Bronchial epithelial cell (primary cell): ENCODE data around the gene TMEM82. TPM values are rescaled to one million over a fixed set of nuclear protein-coding genes. Genes with fewer than 3 reads are reported as not detected.

Source experiments
- DNase-seq: peaks from one replicate; pipeline ENCODE4 v3.0.0-alpha.2; 2010; ENCODE audit warnings: low read depth
- FAIRE-seq: peaks from 2 replicates; lab custom pipeline; 2011; peaks lifted over from hg19 to GRCh38; lab: Jason Lieb, UNC
- H3K27me3 ChIP-seq: 2 replicates; pipeline ENCODE4 v1.5.1; 2011; ENCODE audit warnings: low read length; ENCODE audit not compliant: control insufficient read depth, insufficient read depth
- H3K36me3 ChIP-seq: 2 replicates; pipeline ENCODE4 v1.5.1; 2011; ENCODE audit warnings: low read length; ENCODE audit not compliant: control insufficient read depth, insufficient read depth
- H3K4me3 ChIP-seq: 2 replicates; pipeline ENCODE4 v1.5.1; 2011; ENCODE audit warnings: mild to moderate bottlenecking, low read depth, low read length, control low read depth
- CTCF ChIP-seq: IDR thresholded peaks from 2 replicates; pipeline ENCODE4 v1.5.1; 2011; ENCODE audit warnings: mild to moderate bottlenecking, moderate library complexity, low read length, control low read depth, inconsistent platforms; ENCODE audit not compliant: insufficient read depth, severe bottlenecking
- total RNA-seq: library from RNA; depleted of rRNA; stranded (reverse); fragments of >200 nt; gene quantifications from 2 replicates; pipeline ENCODE4 v1.2.1, GENCODE V29; 2014

The TMEM82 gene
- total RNA-seq, 1 donor from 2014 or later: not detected

GRCh38 chr1:15722411-15722810 is 19.9 kb upstream of the TMEM82 start:
- Histone ChIP-seq H3K4me3 (no peak overlapping the region), H3K27me3 (no peaks in the 10 kb centered on the region), H3K36me3 (peaks cover 42% of the 10 kb centered on the region)
- DNase-seq: no peak
- FAIRE-seq: no peak
- no peak for TF ChIP-seq CTCF

- no peak for TF ChIP-seq CTCF
- Histone ChIP-seq H3K4me3 (no peak overlapping the region), H3K36me3 (peaks cover 41% of the 10 kb centered on the region), H3K27me3 (no peaks in the 10 kb centered on the region)
- DNase-seq: no peak
- FAIRE-seq: no peak
Observed at GRCh38 chr1:15722836-15723532, 19.3 kb upstream of the TMEM82 start.

GRCh38 chr1:15723631-15724246 is 18.6 kb upstream of the TMEM82 start:
- no peak for TF ChIP-seq CTCF
- no peak for FAIRE-seq
- no peaks in the 10 kb centered on the region for H3K27me3 ChIP-seq
- H3K4me3 ChIP-seq: no peak overlapping the region
- H3K36me3 ChIP-seq: peaks cover 41% of the 10 kb centered on the region
- no peak for DNase-seq

- FAIRE-seq (no peak), DNase-seq (no peak)
- no peaks in the 10 kb centered on the region for H3K27me3 ChIP-seq
- no peak overlapping the region for H3K4me3 ChIP-seq
- peaks cover 42% of the 10 kb centered on the region for H3K36me3 ChIP-seq
- TF ChIP-seq CTCF: no peak
Observed at GRCh38 chr1:15724949-15725880, 17.1 kb upstream of the TMEM82 start.

- DNase-seq (no peak), FAIRE-seq (no peak)
- TF ChIP-seq CTCF: no peak
- no peaks in the 10 kb centered on the region for H3K27me3 ChIP-seq
- H3K36me3 ChIP-seq: peaks cover 44% of the 10 kb centered on the region
- no peak overlapping the region for H3K4me3 ChIP-seq
Observed at GRCh38 chr1:15726508-15726907, 15.8 kb upstream of the TMEM82 start.
